HG03135 (cell line): Measurements from ENCODE around the gene MMAA.
"Not testable (repeated sequence)": the region's sequence is repeated elsewhere in the genome, so short reads cannot be mapped to it uniquely, and the experiment has no call there.

ENCODE experiments used
- ATAC-seq: cut with Tn5 transposase; IDR thresholded peaks from one replicate; pipeline ENCODE4 v1.9.1; 2021; ENCODE audit warnings: mild to moderate bottlenecking, moderate library complexity; ENCODE audit not compliant: unreplicated experiment

MMAA gene

DNA sequence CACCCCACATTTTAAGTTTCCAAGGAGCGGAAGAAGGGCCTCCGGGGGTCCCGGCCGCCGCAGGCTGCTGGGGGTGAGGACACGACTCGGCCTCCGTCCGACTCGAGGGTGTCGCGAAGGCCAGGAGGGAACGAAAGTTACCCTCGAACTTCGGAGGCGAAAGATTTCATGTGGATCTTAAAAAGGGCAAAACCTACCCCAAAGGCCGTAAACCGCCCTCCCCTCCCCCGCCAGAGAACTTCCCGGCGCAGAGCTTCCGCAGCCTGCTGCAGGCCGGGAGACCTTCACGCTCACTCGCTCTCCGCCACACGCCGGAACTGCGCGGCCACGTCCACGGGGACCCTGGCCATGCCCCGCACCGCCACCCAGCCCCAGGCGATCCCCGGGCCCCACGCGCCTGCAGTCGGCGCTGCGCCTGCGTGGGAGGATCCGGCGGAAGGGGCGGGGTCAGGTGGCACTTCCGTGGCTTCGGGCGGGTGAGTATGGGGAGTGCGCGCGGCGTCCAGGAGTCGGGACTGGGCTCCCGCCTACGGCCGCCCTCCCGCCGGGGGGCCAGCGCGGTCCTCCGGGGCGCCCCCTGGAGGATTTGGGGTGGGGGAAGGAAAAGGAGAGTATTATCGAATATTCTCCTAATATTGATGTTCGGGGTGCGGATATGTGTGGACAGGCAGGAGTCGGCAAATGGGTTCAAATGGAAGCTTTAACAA, at the start of gene MMAA:
Gene MMAA, plus strand, starts transcription at position 454 of the 707 bp plus-strand sequence. CDS start 19,755 bp downstream, outside the sequence.
- ATAC-seq = peak; percentile 89

- ATAC-seq = not testable (repeated sequence)
Observed at GRCh38 chr4:145574546-145574945, 44.6 kb upstream of the MMAA start.

DNA sequence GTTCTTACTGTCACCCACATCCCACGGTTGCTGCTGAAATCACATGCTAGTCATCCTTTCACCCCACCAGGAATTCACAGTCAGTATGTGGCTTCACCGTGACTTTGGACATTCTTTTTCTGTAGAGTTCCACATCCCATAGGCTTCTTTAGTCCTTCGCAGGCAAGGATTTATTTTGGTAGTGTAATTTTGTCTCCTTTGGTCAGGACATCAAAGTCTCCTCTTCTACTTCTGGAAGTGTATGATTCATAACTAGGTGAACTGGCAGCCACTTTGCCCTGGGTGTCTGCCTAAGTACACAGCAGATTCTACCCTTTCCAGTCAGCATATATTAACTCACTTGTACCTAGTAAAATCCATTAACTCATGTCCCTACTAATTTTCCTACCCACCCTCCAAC, 38.3 kb upstream of the MMAA start:
- no peak for ATAC-seq

GRCh38 chr4:145583191-145584055, 35.8 kb upstream of the MMAA start:
- ATAC-seq = no peak

DNA sequence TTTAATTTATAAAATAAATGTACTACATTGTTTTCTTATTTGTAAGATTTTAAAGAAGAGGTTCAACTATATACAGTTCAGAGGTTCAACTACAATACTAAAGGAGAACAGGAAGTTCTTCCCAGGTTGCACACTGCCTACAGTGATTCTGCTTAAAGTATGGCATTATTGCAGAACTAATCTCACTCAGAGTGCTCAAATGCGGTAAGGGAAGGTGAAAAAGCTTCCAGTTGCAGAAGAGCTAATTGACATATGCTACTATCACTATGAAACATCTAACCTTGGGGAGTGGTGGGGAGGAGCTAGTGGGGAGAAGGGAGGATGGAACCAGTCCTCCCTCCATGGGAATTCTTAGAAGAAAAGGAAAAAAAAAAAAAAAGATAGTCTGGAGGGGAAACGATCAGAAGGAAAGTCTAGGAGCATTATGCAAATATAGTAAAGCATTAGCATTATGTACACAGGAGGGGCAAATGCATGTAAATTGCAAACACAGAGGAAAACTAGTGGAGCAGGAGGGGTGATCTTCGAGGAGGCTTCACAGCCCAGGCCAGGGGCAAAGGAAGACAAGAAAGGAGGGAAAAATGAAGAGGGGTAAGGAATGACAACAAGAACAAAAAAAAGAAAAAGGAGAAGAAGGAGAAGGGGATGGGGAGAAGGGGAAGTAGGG, 32.0 kb upstream of the MMAA start:
- no peak for ATAC-seq

DNA sequence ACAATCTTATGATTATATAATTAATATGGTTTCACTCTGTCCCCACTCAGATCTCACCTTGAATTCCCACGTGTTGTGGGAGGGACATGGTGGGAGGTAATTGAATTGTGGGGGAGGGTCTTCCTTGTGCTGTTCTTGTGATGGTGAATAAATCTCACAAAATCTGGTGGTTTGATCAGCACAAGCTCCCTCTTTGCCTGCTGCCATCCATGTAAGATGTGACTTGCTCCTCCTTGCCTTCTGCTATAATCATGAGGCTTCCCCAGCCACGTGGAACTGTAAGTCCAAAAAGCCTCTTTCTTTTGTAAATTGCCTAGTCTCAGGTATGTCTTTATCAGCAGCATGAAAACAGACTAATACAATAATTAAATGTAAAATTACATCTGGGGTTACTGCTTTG, 29.8 kb upstream of the MMAA start:
- not testable (repeated sequence) for ATAC-seq

- ATAC-seq = no peak
Observed at GRCh38 chr4:145589916-145590702, 29.1 kb upstream of the MMAA start.

DNA sequence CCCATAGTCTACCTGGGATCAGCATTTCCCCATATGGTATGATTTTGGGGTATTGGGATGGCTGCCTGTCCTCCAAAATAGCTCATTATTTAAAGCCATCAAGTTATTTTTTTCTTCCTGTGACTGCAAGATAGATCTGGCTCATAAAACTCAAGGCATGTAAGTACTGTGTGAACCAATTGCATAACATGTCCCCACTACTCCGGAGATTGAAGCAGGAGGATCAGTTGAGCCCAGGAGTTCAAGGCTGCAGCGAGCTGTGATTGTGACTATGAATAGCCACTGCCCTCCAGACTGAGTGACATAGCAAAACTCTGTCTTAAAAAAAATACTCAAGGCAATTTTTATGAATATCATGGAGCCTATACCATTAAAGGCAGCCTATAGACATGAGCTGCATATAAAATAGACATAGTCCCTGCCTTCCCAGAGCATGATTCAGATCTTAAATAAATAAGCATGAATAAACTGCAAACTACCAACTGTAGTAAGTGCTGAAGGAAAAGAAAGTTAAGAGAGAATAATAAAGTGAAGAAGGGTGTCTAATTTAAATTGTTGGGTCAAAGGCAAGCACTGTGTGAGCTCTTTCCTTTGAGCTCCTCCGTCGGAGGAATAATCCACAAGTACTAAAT, 16.9 kb upstream of the MMAA start:
- ATAC-seq = no peak

GRCh38 chr4:145605941-145606340, 13.2 kb upstream of the MMAA start:
- no peak for ATAC-seq

DNA sequence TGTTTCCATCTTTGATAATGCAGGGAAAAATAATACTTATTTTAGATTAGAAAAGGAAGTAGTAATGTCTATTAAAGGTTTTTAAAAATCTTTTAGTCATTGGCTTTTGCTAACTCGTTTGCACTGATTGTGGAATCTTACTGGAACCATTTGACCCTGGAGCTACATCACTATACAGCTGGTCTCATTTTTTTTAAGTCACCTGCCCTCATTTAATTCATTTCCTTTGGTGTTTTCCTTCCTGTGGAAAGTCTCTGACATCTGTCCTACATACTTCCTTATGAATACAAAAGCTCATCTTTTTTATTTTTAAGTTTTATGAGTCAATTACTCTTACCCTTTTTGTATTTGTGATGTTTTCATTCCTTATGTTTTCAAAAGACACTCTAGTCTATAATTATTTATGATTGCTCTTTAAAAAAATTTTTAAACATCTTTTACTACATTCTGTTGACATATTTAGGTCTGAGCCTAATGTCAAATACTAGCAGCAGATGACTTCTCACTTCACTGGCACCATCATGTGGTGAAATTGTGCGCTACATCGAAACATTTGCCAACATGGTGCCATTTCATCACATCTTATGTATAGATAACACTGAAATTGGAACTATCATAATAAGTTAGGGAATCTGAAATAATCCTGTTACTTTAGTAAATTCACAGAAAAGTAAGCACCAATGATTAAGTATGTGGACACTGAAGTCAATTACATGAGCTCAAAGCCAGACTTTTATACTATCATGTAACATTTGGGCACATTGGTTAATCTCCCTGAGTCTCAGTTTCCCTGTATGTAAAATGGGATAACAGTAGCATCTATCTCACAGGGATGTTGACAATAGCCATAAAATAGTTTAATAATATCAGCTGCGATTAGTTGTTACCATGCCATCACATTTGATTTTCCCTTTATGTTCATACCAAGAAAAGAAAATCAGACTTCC, 9.4 kb upstream of the MMAA start:
- peak; percentile 46 for ATAC-seq

- peak; percentile 59 for ATAC-seq
Observed at GRCh38 chr4:145613566-145614232, 5.5 kb upstream of the MMAA start.

DNA sequence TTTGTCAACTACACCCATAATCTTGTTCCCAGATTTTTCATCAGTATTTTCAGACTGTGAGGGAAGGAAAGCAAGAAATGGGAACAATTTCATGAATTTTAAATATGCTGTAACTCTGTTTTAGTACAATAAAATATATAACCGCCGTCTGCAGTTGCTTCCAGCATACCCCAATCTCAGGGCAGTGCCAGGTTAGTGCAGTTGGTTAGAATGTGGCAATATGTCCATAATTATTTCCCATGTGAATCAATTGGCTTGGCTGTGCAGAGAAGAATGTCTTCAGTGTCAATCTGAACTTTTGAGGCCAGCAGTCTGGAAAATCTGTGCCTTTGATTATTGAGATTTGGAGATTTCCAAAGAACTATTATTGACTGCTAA, 5.0 kb upstream of the MMAA start:
- no peak for ATAC-seq

- ATAC-seq = peak; percentile 1
Observed at GRCh38 chr4:145618210-145618931, 814 bp upstream of the MMAA start.

DNA sequence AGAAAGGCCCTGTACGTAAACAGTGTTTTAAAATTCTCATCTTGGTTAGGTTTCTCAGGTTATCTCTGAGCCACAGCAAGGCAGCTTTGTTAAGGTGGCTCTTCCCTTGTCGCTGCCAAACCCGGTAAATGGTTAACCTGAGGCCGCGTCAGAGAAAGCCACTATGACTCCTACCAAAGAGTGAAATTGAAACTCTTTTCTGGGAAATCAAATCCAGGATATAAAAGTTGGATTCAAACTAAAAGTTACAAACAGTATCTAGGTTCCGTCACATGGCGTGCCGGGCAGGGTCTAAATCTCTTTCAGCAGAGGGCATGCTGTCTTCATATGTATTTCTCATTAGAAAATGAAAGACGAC, 433 bp downstream of the MMAA start:
- ATAC-seq = peak; percentile 53

DNA sequence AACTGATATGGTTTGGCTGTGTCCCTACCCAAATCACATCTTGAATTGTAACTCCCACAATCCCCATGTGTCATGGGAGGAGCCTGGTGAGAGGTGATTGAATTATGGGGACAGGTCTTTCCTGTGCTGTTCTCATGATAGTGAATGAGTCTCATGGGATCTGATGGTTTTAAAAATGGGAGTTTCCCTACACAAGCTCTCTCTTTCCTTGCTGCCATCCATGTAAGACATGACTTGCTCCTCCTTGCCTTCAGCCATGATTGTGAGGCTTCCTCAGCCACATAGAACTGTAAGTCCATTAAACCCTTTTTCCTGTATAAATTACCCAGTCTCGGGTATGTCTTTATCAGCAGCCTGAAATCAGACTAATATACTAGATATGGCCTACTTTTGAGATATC, 2.9 kb downstream of the MMAA start:
- not testable (repeated sequence) for ATAC-seq

DNA sequence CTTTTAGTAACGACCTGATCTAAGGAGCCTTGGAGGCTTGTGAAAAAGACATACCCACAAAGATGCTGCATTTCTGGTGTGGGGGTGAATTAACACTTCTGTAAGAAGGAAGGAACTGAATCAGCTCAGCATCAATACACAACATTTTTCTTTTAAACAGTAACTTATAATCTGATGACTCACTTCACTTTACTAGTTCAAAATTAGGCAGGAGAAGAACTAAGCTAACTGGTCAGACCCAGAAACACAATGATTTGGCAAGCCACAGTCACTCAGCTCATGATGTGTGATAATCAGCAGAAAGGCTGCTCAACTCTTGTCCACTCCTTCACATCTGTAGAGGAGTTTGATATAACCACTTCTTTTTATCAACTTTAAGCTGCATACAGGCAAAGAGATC, 4.6 kb downstream of the MMAA start:
- peak; percentile 36 for ATAC-seq

GRCh38 chr4:145625677-145626622, 6.8 kb downstream of the MMAA start:
- ATAC-seq = no peak
